Activated T-helper 1 cell treated with anti-CD3 and anti-CD28 coated beads, Interleukin-12 subunit alpha, Interleukin-12 subunit beta, Interleukin-2, Interleukin-4 antibody, amounts not matched to agents 30 ng/mL and 10 ng/mL and 1 ng/mL, durations not matched to agents 14 hours and 24 hours and 36 hours (primary cell): ENCODE data around the gene SPAG16. TPM values are rescaled to one million over a fixed set of nuclear protein-coding genes. Genes with fewer than 3 reads are reported as not detected.

Experiments used
- DNase-seq: peaks from one replicate; pipeline ENCODE4 v3.0.0; 2021; ENCODE audit warnings: low spot score
- H3K27ac Mint-ChIP-seq: one replicate; pipeline ENCODE4 v1.8.0; 2021; ENCODE audit warnings: mild to moderate bottlenecking, mixed read lengths
- H3K27me3 Mint-ChIP-seq: one replicate; pipeline ENCODE4 v1.8.0; 2022; ENCODE audit warnings: mild to moderate bottlenecking, moderate library complexity, mixed read lengths; ENCODE audit not compliant: insufficient read depth
- H3K36me3 Mint-ChIP-seq: one replicate; pipeline ENCODE4 v1.8.0; 2021; ENCODE audit warnings: low read depth, mixed read lengths
- H3K4me1 Mint-ChIP-seq: one replicate; pipeline ENCODE4 v1.8.0; 2021; ENCODE audit warnings: low read depth, mixed read lengths
- H3K4me3 Mint-ChIP-seq: one replicate; pipeline ENCODE4 v1.8.0; 2021; ENCODE audit warnings: mild to moderate bottlenecking, moderate library complexity, mixed read lengths
- H3K9me3 Mint-ChIP-seq: one replicate; pipeline ENCODE4 v1.8.0; 2021; ENCODE audit warnings: mixed read lengths
- intact Hi-C: fragments of 100-400 bp; cut with micrococcal nuclease; formaldehyde crosslinking; loops from one replicate; pipeline ENCODE4 v1.15.1; 2024
- total RNA-seq: library from RNA; stranded (reverse); gene quantifications from 2 replicates; pipeline ENCODE4 v1.2.3, GENCODE V29; 2022

SPAG16 gene
- total RNA-seq, 1 donor from 2014 or later: 7.3 TPM

- Mint-ChIP-seq H3K9me3 (peaks cover 16% of the 10 kb centered on the region), H3K4me3 (no peak overlapping the region), H3K27me3 (peaks cover 6% of the 10 kb centered on the region), H3K27ac (no peak overlapping the region), H3K4me1 (peaks cover 15% of the 10 kb centered on the region), H3K36me3 (no peaks in the 10 kb centered on the region)
- DNase-seq: no peak
- intact Hi-C loops: no loop called here
Measured at GRCh38 chr2:213279971-213280370, 4.3 kb upstream of the SPAG16 start.

- Mint-ChIP-seq H3K4me3 (no peak overlapping the region), H3K27ac (no peak overlapping the region)
- intact Hi-C loops: no loop called here
Measured at GRCh38 chr2:213281156-213281555, 3.1 kb upstream of the SPAG16 start.

GRCh38 chr2:213285404-213285803 lies 1.1 kb downstream of the SPAG16 start:
- intact Hi-C loops: loop anchor here (2.0 to 5.0 kb wide), 2 partner anchors 133 to 268 kb away; no protein-coding TSS in a partner anchor
- Mint-ChIP-seq H3K27ac (no peak overlapping the region), H3K4me3 (peak overlapping the region; percentile 60), H3K27me3 (peaks cover 2% of the 10 kb centered on the region), H3K36me3 (no peaks in the 10 kb centered on the region), H3K9me3 (no peaks in the 10 kb centered on the region), H3K4me1 (peaks cover 25% of the 10 kb centered on the region)
- DNase-seq: no peak

More at GRCh38 chr2:213281156-213281555, 3.1 kb upstream of the SPAG16 start:
- peaks cover 6% of the 10 kb centered on the region for H3K27me3 Mint-ChIP-seq
- H3K36me3 Mint-ChIP-seq: no peaks in the 10 kb centered on the region
- peaks cover 25% of the 10 kb centered on the region for H3K4me1 Mint-ChIP-seq
- peaks cover 15% of the 10 kb centered on the region for H3K9me3 Mint-ChIP-seq
- no peak for DNase-seq

GRCh38 chr2:213286161-213286560 lies 1.9 kb downstream of the SPAG16 start:
- Mint-ChIP-seq H3K27me3 (peaks cover 2% of the 10 kb centered on the region), H3K27ac (no peak overlapping the region), H3K4me1 (peaks cover 25% of the 10 kb centered on the region), H3K4me3 (no peak overlapping the region), H3K36me3 (no peaks in the 10 kb centered on the region), H3K9me3 (no peaks in the 10 kb centered on the region)
- intact Hi-C loops: loop anchor here (5.0 kb wide), 1 partner anchor 269 kb away; no protein-coding TSS in a partner anchor
- DNase-seq: no peak

- DNase-seq: no peak
- Mint-ChIP-seq H3K27ac (no peak overlapping the region), H3K9me3 (no peaks in the 10 kb centered on the region), H3K4me1 (peaks cover 14% of the 10 kb centered on the region), H3K4me3 (no peak overlapping the region), H3K36me3 (no peaks in the 10 kb centered on the region), H3K27me3 (no peaks in the 10 kb centered on the region)
- intact Hi-C loops: loop anchor here (5.0 kb wide), 1 partner anchor 272 kb away; no protein-coding TSS in a partner anchor
Measured at GRCh38 chr2:213288913-213289700, 4.8 kb downstream of the SPAG16 start.

GRCh38 chr2:213290501-213290900 lies 6.2 kb downstream of the SPAG16 start:
- intact Hi-C loops: no loop called here

GRCh38 chr2:213296270-213296669 lies 12.0 kb downstream of the SPAG16 start:
- Mint-ChIP-seq H3K4me1 (no peaks in the 10 kb centered on the region), H3K27ac (no peak overlapping the region), H3K4me3 (no peak overlapping the region), H3K9me3 (no peaks in the 10 kb centered on the region), H3K27me3 (no peaks in the 10 kb centered on the region), H3K36me3 (peaks cover 3% of the 10 kb centered on the region)
- intact Hi-C loops: no loop called here
- DNase-seq: no peak

More at GRCh38 chr2:213290501-213290900, 6.2 kb downstream of the SPAG16 start:
- H3K27ac Mint-ChIP-seq: no peak overlapping the region
- no peaks in the 10 kb centered on the region for H3K36me3 Mint-ChIP-seq
- peaks cover 5% of the 10 kb centered on the region for H3K4me1 Mint-ChIP-seq
- no peak overlapping the region for H3K4me3 Mint-ChIP-seq
- no peaks in the 10 kb centered on the region for H3K9me3 Mint-ChIP-seq
- no peak for DNase-seq
- no peaks in the 10 kb centered on the region for H3K27me3 Mint-ChIP-seq

GRCh38 chr2:213306316-213306942 lies 22.2 kb downstream of the SPAG16 start:
- Mint-ChIP-seq H3K27ac (no peak overlapping the region), H3K36me3 (peaks cover 18% of the 10 kb centered on the region), H3K4me1 (no peaks in the 10 kb centered on the region), H3K27me3 (no peaks in the 10 kb centered on the region), H3K9me3 (peaks cover 27% of the 10 kb centered on the region), H3K4me3 (no peak overlapping the region)
- DNase-seq: no peak
- intact Hi-C loops: no loop called here

GRCh38 chr2:213315168-213315876 lies 31.1 kb downstream of the SPAG16 start:
- Mint-ChIP-seq H3K4me3 (no peak overlapping the region), H3K27ac (no peak overlapping the region), H3K36me3 (peaks cover 6% of the 10 kb centered on the region), H3K4me1 (no peaks in the 10 kb centered on the region), H3K27me3 (no peaks in the 10 kb centered on the region), H3K9me3 (no peaks in the 10 kb centered on the region)
- no peak for DNase-seq
- intact Hi-C loops: no loop called here

- intact Hi-C loops: no loop called here
- no peak overlapping the region for H3K27ac Mint-ChIP-seq
- H3K27me3 Mint-ChIP-seq: no peaks in the 10 kb centered on the region
- no peak for DNase-seq
- H3K36me3 Mint-ChIP-seq: peaks cover 6% of the 10 kb centered on the region
- H3K4me3 Mint-ChIP-seq: no peak overlapping the region
- no peaks in the 10 kb centered on the region for H3K4me1 Mint-ChIP-seq
- no peaks in the 10 kb centered on the region for H3K9me3 Mint-ChIP-seq
Measured at GRCh38 chr2:213316001-213316735, 31.9 kb downstream of the SPAG16 start.

- Mint-ChIP-seq H3K4me3 (no peak overlapping the region), H3K27me3 (no peaks in the 10 kb centered on the region), H3K36me3 (peaks cover 6% of the 10 kb centered on the region), H3K9me3 (no peaks in the 10 kb centered on the region), H3K27ac (no peak overlapping the region), H3K4me1 (no peaks in the 10 kb centered on the region)
- DNase-seq: no peak
- intact Hi-C loops: no loop called here
Measured at GRCh38 chr2:213317929-213318328, 33.7 kb downstream of the SPAG16 start.

- Mint-ChIP-seq H3K9me3 (peaks cover 2% of the 10 kb centered on the region), H3K36me3 (peaks cover 5% of the 10 kb centered on the region)
Measured at GRCh38 chr2:213320604-213321003, 36.3 kb downstream of the SPAG16 start.

More at GRCh38 chr2:213320604-213321003, 36.3 kb downstream of the SPAG16 start:
- DNase-seq: no peak
- intact Hi-C loops: no loop called here
- Mint-ChIP-seq H3K4me1 (no peaks in the 10 kb centered on the region), H3K27ac (no peak overlapping the region), H3K4me3 (no peak overlapping the region), H3K27me3 (no peaks in the 10 kb centered on the region)
